ENCODE data around the gene CHSY3. TPM values are rescaled to one million over a fixed set of nuclear protein-coding genes. Genes with fewer than 3 reads are reported as not detected.

The CHSY3 gene
- total and polyA plus RNA-seq, 3 donors from 2014 or later, result 1.3 to 4.8 (median 2.4) TPM

DNA sequence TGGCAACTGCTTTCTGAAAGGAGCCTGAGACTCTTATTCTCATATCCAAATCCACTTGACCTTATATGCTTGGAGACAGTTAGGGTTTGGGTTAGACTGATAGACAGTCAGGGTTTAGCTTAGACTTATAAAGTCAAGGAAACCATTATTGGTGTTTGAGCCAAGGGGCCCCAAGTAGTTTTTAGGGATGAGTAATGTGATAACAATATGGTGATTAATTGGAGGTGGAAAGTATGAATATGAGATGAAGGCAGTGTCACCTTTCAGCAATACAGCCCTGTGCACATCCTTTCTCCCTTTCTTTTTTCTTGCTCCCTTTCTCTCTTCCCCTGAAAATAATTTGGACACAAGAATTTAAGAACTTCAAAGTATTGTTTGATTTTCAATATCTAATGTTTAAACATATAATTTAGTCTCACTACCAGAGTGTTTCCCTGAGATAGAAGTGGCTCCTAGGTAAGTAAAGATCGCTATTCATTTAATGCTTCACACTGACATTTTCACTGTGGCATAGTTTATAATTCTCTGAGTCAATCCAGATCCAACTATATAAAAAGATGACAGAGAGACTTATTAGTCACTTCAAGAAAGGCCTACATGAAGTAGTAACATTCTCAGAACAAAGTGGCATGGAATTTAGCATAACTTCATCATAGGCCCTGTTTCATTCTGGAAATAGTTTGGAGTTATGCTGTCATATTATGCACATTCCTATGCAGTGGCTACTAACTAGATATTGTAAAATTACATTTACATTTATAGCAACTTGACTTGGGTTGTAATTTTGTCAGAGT is 200.8 kb downstream of the CHSY3 start:
- Histone ChIP-seq H3K27me3 (no peaks in the 10 kb centered on the region), H3K9me3 (no peaks in the 10 kb centered on the region), H3K4me1 (no peaks in the 10 kb centered on the region), H3K27ac (no peak overlapping the region), H3K36me3 (ENCODE audit: low read depth, missing control alignments) (no peaks in the 10 kb centered on the region), H3K4me3 (no peak overlapping the region)
- no peak for DNase-seq
- 90 to 97% methylated on average over 1 of the region's 1 CpG for WGBS, 2 donors
- TF ChIP-seq, protein P1, sequence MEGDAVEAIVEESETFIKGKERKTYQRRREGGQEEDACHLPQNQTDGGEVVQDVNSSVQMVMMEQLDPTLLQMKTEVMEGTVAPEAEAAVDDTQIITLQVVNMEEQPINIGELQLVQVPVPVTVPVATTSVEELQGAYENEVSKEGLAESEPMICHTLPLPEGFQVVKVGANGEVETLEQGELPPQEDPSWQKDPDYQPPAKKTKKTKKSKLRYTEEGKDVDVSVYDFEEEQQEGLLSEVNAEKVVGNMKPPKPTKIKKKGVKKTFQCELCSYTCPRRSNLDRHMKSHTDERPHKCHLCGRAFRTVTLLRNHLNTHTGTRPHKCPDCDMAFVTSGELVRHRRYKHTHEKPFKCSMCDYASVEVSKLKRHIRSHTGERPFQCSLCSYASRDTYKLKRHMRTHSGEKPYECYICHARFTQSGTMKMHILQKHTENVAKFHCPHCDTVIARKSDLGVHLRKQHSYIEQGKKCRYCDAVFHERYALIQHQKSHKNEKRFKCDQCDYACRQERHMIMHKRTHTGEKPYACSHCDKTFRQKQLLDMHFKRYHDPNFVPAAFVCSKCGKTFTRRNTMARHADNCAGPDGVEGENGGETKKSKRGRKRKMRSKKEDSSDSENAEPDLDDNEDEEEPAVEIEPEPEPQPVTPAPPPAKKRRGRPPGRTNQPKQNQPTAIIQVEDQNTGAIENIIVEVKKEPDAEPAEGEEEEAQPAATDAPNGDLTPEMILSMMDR (IDR thresholded peaks at IDR 0.05), result no peak
- TF ChIP-seq POLR2A (IDR thresholded peaks at IDR 0.05), result no peak
- intact Hi-C loops (cut with DNase I; ENCODE audit: low total_unique reads), result no loop called here

DNA sequence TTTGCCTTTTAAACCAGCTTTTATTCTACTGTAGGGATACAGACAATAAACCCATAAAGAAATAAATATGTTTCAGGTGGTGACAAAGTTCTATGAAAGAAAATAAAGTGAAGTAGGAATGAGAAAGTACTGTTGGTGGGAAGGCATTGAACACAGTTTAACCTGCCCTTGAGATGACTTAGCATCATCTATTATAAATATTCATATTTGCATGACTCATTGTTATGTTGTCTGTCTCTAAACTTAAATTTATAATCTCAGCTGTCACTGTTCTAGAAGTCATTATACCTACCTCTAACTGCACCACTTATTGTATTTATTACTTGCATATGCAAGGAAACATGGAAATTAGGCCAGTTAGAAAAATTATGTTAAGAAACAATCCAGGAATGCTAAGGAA is 202.2 kb downstream of the CHSY3 start:
- no peak for TF ChIP-seq POLR2A (IDR thresholded peaks at IDR 0.05)
- H3K4me1 ChIP-seq, result no peaks in the 10 kb centered on the region
- H3K9me3 ChIP-seq, result no peaks in the 10 kb centered on the region
- intact Hi-C loops (cut with DNase I; ENCODE audit: low total_unique reads), result no loop called here
- H3K36me3 ChIP-seq (ENCODE audit: low read depth, missing control alignments), result no peaks in the 10 kb centered on the region
- H3K27me3 ChIP-seq, result no peaks in the 10 kb centered on the region
- H3K4me3 ChIP-seq, result no peak overlapping the region
- no peak overlapping the region for H3K27ac ChIP-seq
- DNase-seq, result no peak

- H3K27ac ChIP-seq, result no peak overlapping the region
- WGBS, 2 donors, result 55 to 80% methylated on average over 1 of the region's 1 CpG
- no peak overlapping the region for H3K4me3 ChIP-seq
- no peak for DNase-seq
- no peaks in the 10 kb centered on the region for H3K27me3 ChIP-seq
- H3K4me1 ChIP-seq, result no peaks in the 10 kb centered on the region
- intact Hi-C loops (cut with DNase I; ENCODE audit: low total_unique reads), result no loop called here
- H3K36me3 ChIP-seq (ENCODE audit: low read depth, missing control alignments), result no peaks in the 10 kb centered on the region
- no peaks in the 10 kb centered on the region for H3K9me3 ChIP-seq
- TF ChIP-seq, protein P1 (IDR thresholded peaks at IDR 0.05), result peak; percentile 26 to 56 (median 28)
- no peak for TF ChIP-seq POLR2A (IDR thresholded peaks at IDR 0.05)
Measured at GRCh38 chr5:130109152-130109551, 204.9 kb downstream of the CHSY3 start.

- DNase-seq, result no peak
- no peaks in the 10 kb centered on the region for H3K27me3 ChIP-seq
- no peaks in the 10 kb centered on the region for H3K36me3 ChIP-seq (ENCODE audit: low read depth, missing control alignments)
- no peak for TF ChIP-seq POLR2A (IDR thresholded peaks at IDR 0.05)
- TF ChIP-seq, protein P1 (IDR thresholded peaks at IDR 0.05), result no peak
- intact Hi-C loops (cut with DNase I; ENCODE audit: low total_unique reads), result no loop called here
- no peaks in the 10 kb centered on the region for H3K4me1 ChIP-seq
- no peak overlapping the region for H3K4me3 ChIP-seq
- no peak overlapping the region for H3K27ac ChIP-seq
- H3K9me3 ChIP-seq, result no peaks in the 10 kb centered on the region
Measured at GRCh38 chr5:130110328-130110727, 206.1 kb downstream of the CHSY3 start.

DNA sequence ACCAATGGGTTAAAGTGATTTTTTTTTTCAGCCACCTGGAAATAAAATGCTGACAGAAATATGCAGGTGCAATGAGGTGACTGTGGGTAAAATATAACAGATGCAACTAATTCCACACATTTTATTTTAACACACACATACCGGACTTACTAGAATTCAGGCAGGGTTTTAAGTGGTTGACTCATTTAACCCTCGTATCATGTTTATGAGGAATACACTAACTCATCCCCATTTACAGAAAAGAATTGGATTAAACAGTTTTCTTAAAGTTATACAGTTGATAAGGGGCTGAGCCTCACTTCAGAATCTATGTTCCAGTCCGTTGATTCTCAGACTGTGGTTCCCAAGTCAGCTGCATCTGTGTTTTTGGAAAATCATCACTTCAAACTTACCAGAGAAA is 207.5 kb downstream of the CHSY3 start:
- no peaks in the 10 kb centered on the region for H3K9me3 ChIP-seq
- TF ChIP-seq, protein P1 (IDR thresholded peaks at IDR 0.05), result no peak
- TF ChIP-seq POLR2A (IDR thresholded peaks at IDR 0.05), result no peak
- H3K4me1 ChIP-seq, result no peaks in the 10 kb centered on the region
- 90 to 93% methylated on average over 3 of the region's 3 CpGs for WGBS, 2 donors
- no peak overlapping the region for H3K27ac ChIP-seq
- intact Hi-C loops (cut with DNase I; ENCODE audit: low total_unique reads), result no loop called here
- no peak overlapping the region for H3K4me3 ChIP-seq
- H3K36me3 ChIP-seq (ENCODE audit: low read depth, missing control alignments), result no peaks in the 10 kb centered on the region
- no peaks in the 10 kb centered on the region for H3K27me3 ChIP-seq
- DNase-seq, result no peak
